ENCODE measurements around the gene HPDL. TPM values are rescaled to one million over a fixed set of nuclear protein-coding genes. Genes with fewer than 3 reads are reported as not detected.
A peak's percentile ranks its signal among the peaks of the same experiment; 100 is the strongest.

HPDL gene
- total and polyA plus RNA-seq, 4 donors, result 0.55 to 2.3 (median 0.71) TPM

DNA sequence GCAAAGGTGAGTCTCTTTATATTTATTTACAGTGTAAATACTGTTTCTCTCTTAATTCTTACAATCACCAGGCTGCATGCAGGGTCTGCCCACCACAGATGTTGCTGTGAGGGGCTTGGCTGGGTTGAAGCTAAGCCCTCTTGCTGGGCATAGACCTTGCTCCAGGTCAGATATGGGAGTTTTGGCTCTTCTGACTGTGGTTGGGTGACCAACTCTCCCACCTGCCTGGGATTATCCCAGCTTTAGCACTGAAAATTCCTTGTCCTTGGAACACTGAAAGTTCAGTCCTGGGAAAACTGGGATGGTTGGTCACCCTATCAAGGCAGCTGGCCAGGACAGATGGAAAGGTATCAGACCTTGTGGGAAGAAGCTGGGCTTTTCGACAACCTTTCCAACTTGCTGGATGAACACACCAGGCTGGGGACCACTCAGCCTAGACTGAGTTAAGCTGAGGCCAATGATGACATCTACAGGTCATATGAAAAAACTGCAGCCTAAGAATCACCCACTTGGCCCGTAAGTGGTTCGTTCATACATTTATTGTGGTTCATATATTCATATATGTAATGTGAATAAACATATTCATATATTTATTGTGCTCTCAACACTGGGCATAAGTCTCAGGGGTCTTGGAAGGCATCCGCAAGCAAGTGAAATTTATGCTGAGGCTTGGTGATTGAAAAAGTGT lies 26.6 kb upstream of the HPDL start:
- TF ChIP-seq CTCF (IDR thresholded peaks at IDR 0.05; ENCODE audit: control extremely low read depth, extremely low read depth), result peak; percentile 60
- Histone ChIP-seq H3K27me3 (ENCODE audit: control insufficient read depth in 3 of 3, insufficient read depth in 3 of 3, low read length in 2 of 3) (no peaks in the 10 kb centered on the region), H3K36me3 (ENCODE audit: control insufficient read depth in 4 of 4, insufficient read depth in 4 of 4, low read length in 4 of 4) (no peaks in the 10 kb centered on the region), H3K9ac (ENCODE audit: insufficient read depth in 1 of 2, low read length in 2 of 2) (no peak overlapping the region), H3K4me3 (no peak overlapping the region), H3K27ac (ENCODE audit: low read depth in 1 of 2, low read length in 1 of 2) (no peak overlapping the region), H3K4me1 (ENCODE audit: control insufficient read depth in 5 of 5, insufficient read depth in 5 of 5, low read length in 5 of 5) (peaks cover 0 to 8% (median 5%) of the 10 kb centered on the region in 5 donors), H3K9me3 (ENCODE audit: control insufficient read depth in 4 of 4, insufficient read depth in 3 of 4, low read length in 3 of 4) (no peaks in the 10 kb centered on the region)
- 12 to 17% methylated on average over 4 of the region's 4 CpGs for WGBS, 2 donors
- ATAC-seq (ENCODE audit: insufficient read depth, low FRiP score), result no peak
- peak; percentile 61 to 88 (median 83) for DNase-seq

DNA sequence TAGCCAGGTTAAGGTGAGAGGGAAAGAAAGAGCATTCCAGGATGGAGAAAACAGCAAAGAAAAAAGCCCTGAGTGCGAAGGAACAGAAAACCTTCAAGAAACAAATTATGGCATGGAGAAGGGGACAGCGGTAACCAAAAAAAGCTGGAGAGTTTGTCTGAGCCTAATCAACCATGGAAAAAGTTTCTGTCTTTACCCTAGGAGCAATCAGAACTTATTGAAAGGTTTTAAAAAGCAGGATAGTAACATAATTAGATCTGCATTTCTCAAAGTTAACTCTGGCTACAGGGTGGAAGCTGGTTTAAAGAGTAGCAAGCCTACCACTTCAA lies 26.1 kb upstream of the HPDL start:
- Histone ChIP-seq H3K4me1 (ENCODE audit: control insufficient read depth in 5 of 5, insufficient read depth in 5 of 5, low read length in 5 of 5) (peaks cover 0 to 8% (median 5%) of the 10 kb centered on the region in 5 donors), H3K27me3 (ENCODE audit: control insufficient read depth in 3 of 3, insufficient read depth in 3 of 3, low read length in 2 of 3) (no peaks in the 10 kb centered on the region), H3K9ac (ENCODE audit: insufficient read depth in 1 of 2, low read length in 2 of 2) (no peak overlapping the region), H3K36me3 (ENCODE audit: control insufficient read depth in 4 of 4, insufficient read depth in 4 of 4, low read length in 4 of 4) (no peaks in the 10 kb centered on the region), H3K4me3 (no peak overlapping the region), H3K27ac (ENCODE audit: low read depth in 1 of 2, low read length in 1 of 2) (no peak overlapping the region), H3K9me3 (ENCODE audit: control insufficient read depth in 4 of 4, insufficient read depth in 3 of 4, low read length in 3 of 4) (no peaks in the 10 kb centered on the region)
- no peak for DNase-seq
- ATAC-seq (ENCODE audit: insufficient read depth, low FRiP score), result no peak
- 77 to 89% methylated on average over 2 of the region's 2 CpGs for WGBS, 2 donors
- TF ChIP-seq CTCF (IDR thresholded peaks at IDR 0.05; ENCODE audit: control extremely low read depth, extremely low read depth), result no peak

GRCh38 chr1:45302505-45303150 lies 24.1 kb upstream of the HPDL start:
- H3K9me3 ChIP-seq (ENCODE audit: control insufficient read depth in 4 of 4, insufficient read depth in 3 of 4, low read length in 3 of 4), result no peaks in the 10 kb centered on the region
- no peak for TF ChIP-seq CTCF (IDR thresholded peaks at IDR 0.05; ENCODE audit: control extremely low read depth, extremely low read depth)
- DNase-seq (no peak), ATAC-seq (ENCODE audit: insufficient read depth, low FRiP score) (no peak)
- H3K27ac ChIP-seq (ENCODE audit: low read depth in 1 of 2, low read length in 1 of 2), result peak overlapping the region in 1 of 2 donors; percentile 81
- H3K27me3 ChIP-seq (ENCODE audit: control insufficient read depth in 3 of 3, insufficient read depth in 3 of 3, low read length in 2 of 3), result no peaks in the 10 kb centered on the region
- H3K4me3 ChIP-seq, result no peak overlapping the region
- H3K9ac ChIP-seq (ENCODE audit: insufficient read depth in 1 of 2, low read length in 2 of 2), result no peak overlapping the region
- no peaks in the 10 kb centered on the region for H3K36me3 ChIP-seq (ENCODE audit: control insufficient read depth in 4 of 4, insufficient read depth in 4 of 4, low read length in 4 of 4)
- H3K4me1 ChIP-seq (ENCODE audit: control insufficient read depth in 5 of 5, insufficient read depth in 5 of 5, low read length in 5 of 5), result peaks cover 0 to 8% (median 5%) of the 10 kb centered on the region in 5 donors
- WGBS, 2 donors, result 90 to 92% methylated on average over 16 of the region's 16 CpGs

Measured in lung (tissue), 12 donors.